ENCODE results near the gene DAO.

DAO gene

DNA sequence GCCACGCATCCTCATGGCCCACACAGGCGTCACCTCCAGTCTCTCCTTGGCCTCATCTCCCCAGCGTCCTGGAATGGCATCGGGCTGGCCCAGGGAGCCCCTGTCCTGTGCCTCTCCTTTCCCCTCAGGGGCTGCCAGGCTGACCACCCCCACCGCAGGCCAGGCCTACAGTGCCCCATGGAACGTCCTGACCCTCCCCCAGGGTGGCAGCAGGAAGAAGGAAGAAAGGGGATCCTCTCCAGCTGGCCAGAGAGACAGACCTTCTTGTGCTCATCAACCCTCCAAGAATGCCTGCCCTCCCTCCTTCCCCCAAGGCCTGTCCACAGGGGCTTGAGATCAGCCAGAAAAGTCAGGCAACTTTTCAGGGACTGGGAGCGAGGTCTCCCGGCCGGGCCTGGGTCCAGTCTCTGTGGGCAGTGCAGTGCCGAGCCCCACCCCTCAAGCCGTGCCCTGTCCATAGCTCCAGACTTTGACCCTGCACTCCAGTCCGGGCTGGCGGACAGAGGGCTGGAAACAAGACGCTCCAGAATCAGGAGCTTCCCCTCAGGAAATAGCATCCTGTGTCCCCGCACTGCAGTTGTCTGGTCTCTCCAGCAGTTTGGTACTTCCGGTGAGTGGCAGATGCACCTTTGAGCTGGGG, at the start of gene DAO:
TSS of gene DAO (plus strand) at position 478 of the 640 bp plus-strand sequence. CDS start 4,915 bp downstream, outside the sequence.
- H3K27ac ChIP-seq (ENCODE audit: low read length), result no peak within 1 kb of the TSS
- no peaks in the 10 kb centered on the region for H3K4me1 ChIP-seq (ENCODE audit: control insufficient read depth in 1 of 2, insufficient read depth in 2 of 2, low read length in 2 of 2)
- no peaks in the 10 kb centered on the region for H3K9me3 ChIP-seq (ENCODE audit: control insufficient read depth in 1 of 2, low read length in 2 of 2)
- no peak within 1 kb of the TSS for H3K4me3 ChIP-seq (ENCODE audit: low read depth in 1 of 2, low read length in 2 of 2)
- H3K36me3 ChIP-seq (ENCODE audit: control insufficient read depth in 1 of 2, insufficient read depth in 2 of 2, low read length in 2 of 2), result no peaks in the 10 kb centered on the region
- H3K27me3 ChIP-seq (ENCODE audit: low read depth, low read length), result no peaks in the 10 kb centered on the region

DNA sequence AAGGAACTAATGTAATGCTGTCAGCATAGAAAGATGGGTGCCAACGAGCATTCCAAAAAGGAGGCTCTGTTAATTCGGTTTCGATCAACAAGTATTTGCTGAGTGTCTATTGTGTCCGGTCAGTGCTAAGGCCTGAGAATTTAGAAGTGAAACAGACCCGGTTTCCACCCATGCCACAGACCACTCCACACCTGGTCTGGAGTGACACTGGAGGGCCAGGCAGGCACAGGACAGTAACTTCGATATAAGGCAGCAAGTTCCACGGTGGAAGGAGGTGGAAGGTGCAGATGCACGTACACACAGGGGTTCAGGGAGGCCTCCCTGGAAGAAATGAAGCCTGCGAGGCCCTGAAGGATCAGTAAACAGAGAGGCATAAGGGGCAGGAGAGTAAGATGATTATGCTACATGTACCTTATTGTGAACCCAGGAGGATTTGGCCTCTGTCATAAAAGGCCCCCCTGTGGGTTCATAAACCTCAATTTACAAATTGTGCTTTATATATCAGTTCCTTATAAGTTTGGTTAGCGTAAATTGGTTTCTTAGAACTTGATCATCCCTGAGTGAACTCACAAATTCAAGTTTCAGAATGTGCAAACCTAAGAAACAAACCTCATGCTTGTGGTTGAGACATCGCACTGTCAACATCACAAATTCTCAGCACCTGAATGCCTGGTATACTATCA, 48.4 kb upstream of the DAO start:
- Histone ChIP-seq H3K36me3 (ENCODE audit: control insufficient read depth in 1 of 2, insufficient read depth in 2 of 2, low read length in 2 of 2) (peaks cover 15% of the 10 kb centered on the region in 2 donors), H3K4me3 (ENCODE audit: low read depth in 1 of 2, low read length in 2 of 2) (no peak overlapping the region), H3K27me3 (ENCODE audit: low read depth, low read length) (no peaks in the 10 kb centered on the region), H3K27ac (ENCODE audit: low read length) (peak overlapping the region; percentile 10), H3K4me1 (ENCODE audit: control insufficient read depth in 1 of 2, insufficient read depth in 2 of 2, low read length in 2 of 2) (peaks cover 18 to 19% of the 10 kb centered on the region in 2 donors), H3K9me3 (ENCODE audit: control insufficient read depth in 1 of 2, low read length in 2 of 2) (no peaks in the 10 kb centered on the region)

DNA sequence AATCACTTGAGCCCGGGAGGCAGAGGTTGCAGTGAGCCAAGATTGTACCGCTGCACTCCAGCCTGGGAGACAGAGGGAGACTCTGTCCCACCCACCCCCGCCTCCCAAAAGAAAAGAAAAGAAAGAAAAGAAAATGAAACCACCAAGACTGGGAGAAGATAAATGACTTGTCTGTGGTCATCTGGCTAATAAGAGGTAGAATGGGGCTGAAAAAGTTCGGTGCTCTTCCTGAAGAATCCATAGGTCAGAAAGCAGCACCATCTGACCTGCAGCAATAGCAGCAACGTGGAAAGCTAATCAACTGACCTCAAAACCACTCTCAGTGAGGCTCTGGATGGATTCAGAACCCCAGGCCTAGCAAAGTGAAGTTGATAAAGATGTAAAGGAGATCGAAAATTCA, 47.7 kb upstream of the DAO start:
- Histone ChIP-seq H3K4me3 (ENCODE audit: low read depth in 1 of 2, low read length in 2 of 2) (no peak overlapping the region), H3K4me1 (ENCODE audit: control insufficient read depth in 1 of 2, insufficient read depth in 2 of 2, low read length in 2 of 2) (peaks cover 16 to 19% of the 10 kb centered on the region in 2 donors), H3K36me3 (ENCODE audit: control insufficient read depth in 1 of 2, insufficient read depth in 2 of 2, low read length in 2 of 2) (peaks cover 15% of the 10 kb centered on the region in 2 donors), H3K9me3 (ENCODE audit: control insufficient read depth in 1 of 2, low read length in 2 of 2) (no peaks in the 10 kb centered on the region), H3K27me3 (ENCODE audit: low read depth, low read length) (no peaks in the 10 kb centered on the region), H3K27ac (ENCODE audit: low read length) (peak overlapping the region; percentile 90)

DNA sequence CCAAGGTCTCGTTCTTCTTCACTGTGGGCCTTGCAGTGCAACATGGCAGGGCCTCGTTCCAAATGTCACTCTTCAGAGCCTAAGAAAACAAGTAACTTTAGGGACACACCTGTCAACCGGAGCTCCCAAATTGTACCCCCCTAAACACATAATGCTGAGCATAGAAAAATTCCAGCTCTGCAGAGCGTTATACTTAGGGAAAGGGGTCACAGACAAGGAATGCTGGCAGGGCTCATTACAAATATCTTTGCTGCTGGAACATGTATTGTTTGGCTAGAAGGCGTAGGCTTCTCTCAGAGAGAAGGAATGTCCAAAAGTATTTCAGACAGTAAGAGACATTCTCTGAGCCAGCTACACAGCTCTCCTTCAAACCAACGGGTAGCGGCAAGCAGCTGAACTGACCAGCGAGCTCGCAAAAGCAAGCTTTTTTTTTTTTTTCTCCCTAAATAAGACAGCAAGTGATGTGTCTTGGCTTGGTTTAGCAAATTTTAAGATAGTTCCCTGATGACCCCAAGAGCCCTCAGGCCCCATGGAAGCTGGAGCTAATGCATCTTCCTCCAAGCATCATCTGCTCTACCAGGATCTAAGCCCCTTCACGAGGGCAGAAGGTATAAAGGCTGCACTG, 47.0 kb upstream of the DAO start:
- peaks cover 14% of the 10 kb centered on the region in 2 donors for H3K4me1 ChIP-seq (ENCODE audit: control insufficient read depth in 1 of 2, insufficient read depth in 2 of 2, low read length in 2 of 2)
- H3K9me3 ChIP-seq (ENCODE audit: control insufficient read depth in 1 of 2, low read length in 2 of 2), result no peaks in the 10 kb centered on the region
- H3K27ac ChIP-seq (ENCODE audit: low read length), result peak overlapping the region; percentile 90
- H3K36me3 ChIP-seq (ENCODE audit: control insufficient read depth in 1 of 2, insufficient read depth in 2 of 2, low read length in 2 of 2), result peaks cover 15% of the 10 kb centered on the region in 2 donors
- H3K27me3 ChIP-seq (ENCODE audit: low read depth, low read length), result no peaks in the 10 kb centered on the region
- no peak overlapping the region for H3K4me3 ChIP-seq (ENCODE audit: low read depth in 1 of 2, low read length in 2 of 2)

DNA sequence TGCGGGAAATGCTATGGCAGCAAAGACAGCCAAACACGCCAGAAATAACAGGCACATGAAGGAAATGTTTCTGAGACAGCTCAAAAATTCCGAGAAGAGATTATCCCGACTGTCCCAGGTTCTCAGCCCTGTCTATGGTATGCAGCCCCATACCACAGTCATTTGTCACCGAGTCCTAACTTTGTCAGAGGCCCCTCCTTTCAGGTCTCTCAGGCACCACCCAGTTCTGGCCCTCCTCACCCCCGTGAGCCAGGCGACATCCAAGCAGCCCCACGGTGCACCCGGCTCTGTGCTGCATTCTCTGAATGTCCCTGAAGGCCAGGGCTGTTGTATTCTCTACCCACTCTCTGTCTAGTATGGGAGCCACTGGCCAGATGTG, 46.5 kb upstream of the DAO start:
- H3K4me3 ChIP-seq (ENCODE audit: low read depth in 1 of 2, low read length in 2 of 2), result no peak overlapping the region
- no peaks in the 10 kb centered on the region for H3K9me3 ChIP-seq (ENCODE audit: control insufficient read depth in 1 of 2, low read length in 2 of 2)
- peak overlapping the region; percentile 90 for H3K27ac ChIP-seq (ENCODE audit: low read length)
- H3K4me1 ChIP-seq (ENCODE audit: control insufficient read depth in 1 of 2, insufficient read depth in 2 of 2, low read length in 2 of 2), result peaks cover 9 to 14% of the 10 kb centered on the region in 2 donors
- H3K36me3 ChIP-seq (ENCODE audit: control insufficient read depth in 1 of 2, insufficient read depth in 2 of 2, low read length in 2 of 2), result peaks cover 15% of the 10 kb centered on the region in 2 donors
- H3K27me3 ChIP-seq (ENCODE audit: low read depth, low read length), result no peaks in the 10 kb centered on the region

DNA sequence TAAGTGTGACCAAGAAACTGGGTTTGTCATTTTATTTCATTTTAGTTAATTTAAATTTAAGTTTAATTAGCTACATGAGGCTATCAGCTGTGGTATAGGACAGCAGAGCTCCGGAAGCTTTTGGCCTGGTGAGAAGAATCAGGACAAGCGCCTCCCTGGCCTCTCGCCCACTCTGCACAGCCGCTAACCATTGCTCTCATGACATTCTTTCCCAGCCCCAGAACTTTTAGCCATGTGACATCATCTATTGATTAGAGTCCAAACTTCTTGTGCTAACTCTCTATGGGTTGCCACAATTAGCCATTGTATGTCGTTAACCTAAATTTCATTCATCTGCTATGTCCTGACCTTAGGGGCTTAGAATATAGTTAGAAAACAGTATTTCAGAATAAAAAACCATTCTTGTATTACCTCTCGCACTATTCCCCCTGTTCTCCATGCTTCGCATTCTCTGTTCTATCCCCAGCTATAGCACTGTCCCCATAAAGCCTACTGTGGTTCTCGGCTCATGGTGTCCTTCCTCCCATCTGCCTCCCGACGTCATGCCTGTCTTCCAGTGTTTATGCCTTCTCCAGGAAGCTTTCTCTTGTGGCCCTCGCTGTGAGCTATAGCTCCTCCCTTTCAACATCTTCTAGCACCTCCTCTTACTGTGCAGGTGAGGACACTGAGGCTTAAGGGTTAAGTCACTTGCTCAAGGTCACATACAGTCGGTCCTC, 46.0 kb upstream of the DAO start:
- peaks cover 12 to 20% of the 10 kb centered on the region in 2 donors for H3K4me1 ChIP-seq (ENCODE audit: control insufficient read depth in 1 of 2, insufficient read depth in 2 of 2, low read length in 2 of 2)
- peaks cover 15 to 19% of the 10 kb centered on the region in 2 donors for H3K36me3 ChIP-seq (ENCODE audit: control insufficient read depth in 1 of 2, insufficient read depth in 2 of 2, low read length in 2 of 2)
- H3K27me3 ChIP-seq (ENCODE audit: low read depth, low read length), result no peaks in the 10 kb centered on the region
- peak overlapping the region; percentile 90 for H3K27ac ChIP-seq (ENCODE audit: low read length)
- no peak overlapping the region for H3K4me3 ChIP-seq (ENCODE audit: low read depth in 1 of 2, low read length in 2 of 2)
- H3K9me3 ChIP-seq (ENCODE audit: control insufficient read depth in 1 of 2, low read length in 2 of 2), result no peaks in the 10 kb centered on the region

DNA sequence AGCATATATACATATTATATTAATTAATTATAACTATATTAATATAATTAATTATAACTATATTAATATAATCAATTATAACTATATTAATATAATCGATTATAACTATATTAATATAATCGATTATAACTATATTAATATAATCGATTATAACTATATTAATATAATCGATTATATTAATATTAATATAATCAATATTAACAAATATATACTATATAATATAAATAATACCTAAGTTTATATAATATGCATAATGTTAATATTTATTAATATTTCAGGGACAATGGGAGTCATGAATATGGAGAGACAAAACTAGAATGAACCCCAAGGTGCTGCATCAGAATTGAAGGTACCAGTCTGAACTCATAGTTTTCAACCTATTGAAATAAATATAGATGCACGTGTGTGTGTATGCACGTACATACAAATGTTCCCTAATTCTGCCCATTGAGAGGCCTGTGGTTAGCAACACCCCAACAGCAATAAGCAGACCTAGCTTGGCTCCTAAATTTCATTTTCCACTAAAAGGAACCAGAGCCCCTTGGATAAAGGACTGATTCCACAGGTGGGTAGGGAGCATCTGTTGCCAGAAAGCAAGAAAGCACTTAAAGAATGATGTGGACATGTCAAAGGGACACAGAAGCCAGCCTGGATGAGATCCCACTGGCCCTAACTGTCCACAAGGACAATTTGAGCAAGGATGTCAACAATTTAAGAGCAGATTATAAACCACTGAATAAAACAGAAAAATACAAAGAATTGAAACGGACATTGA, 43.8 kb upstream of the DAO start:
- Histone ChIP-seq H3K27ac (ENCODE audit: low read length) (no peak overlapping the region), H3K4me1 (ENCODE audit: control insufficient read depth in 1 of 2, insufficient read depth in 2 of 2, low read length in 2 of 2) (peaks cover 17 to 37% of the 10 kb centered on the region in 2 donors), H3K4me3 (ENCODE audit: low read depth in 1 of 2, low read length in 2 of 2) (no peak overlapping the region), H3K27me3 (ENCODE audit: low read depth, low read length) (no peaks in the 10 kb centered on the region), H3K9me3 (ENCODE audit: control insufficient read depth in 1 of 2, low read length in 2 of 2) (no peaks in the 10 kb centered on the region), H3K36me3 (ENCODE audit: control insufficient read depth in 1 of 2, insufficient read depth in 2 of 2, low read length in 2 of 2) (peaks cover 15 to 21% of the 10 kb centered on the region in 2 donors)

DNA sequence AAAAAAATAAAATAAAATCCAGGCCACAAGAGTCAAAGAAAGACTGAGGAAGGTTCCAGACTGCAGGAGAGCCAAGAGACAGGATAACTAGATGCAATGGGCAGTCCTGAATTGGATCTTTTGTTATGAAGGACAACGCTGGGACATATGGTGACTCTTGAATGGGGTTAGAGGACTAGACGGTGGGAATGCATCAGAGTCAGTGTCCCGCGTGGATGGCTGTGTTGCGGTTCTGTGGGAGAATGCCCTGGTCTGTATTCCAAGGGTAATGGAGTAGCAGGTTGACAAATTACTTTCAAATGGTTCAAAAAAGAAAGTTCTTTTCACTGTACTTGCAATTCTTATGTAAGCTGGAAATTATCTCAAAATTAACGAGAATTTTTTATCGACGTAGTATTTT, 42.7 kb upstream of the DAO start:
- Histone ChIP-seq H3K4me1 (ENCODE audit: control insufficient read depth in 1 of 2, insufficient read depth in 2 of 2, low read length in 2 of 2) (peaks cover 14 to 32% of the 10 kb centered on the region in 2 donors), H3K9me3 (ENCODE audit: control insufficient read depth in 1 of 2, low read length in 2 of 2) (no peaks in the 10 kb centered on the region), H3K27ac (ENCODE audit: low read length) (peak overlapping the region; percentile 52)

DNA sequence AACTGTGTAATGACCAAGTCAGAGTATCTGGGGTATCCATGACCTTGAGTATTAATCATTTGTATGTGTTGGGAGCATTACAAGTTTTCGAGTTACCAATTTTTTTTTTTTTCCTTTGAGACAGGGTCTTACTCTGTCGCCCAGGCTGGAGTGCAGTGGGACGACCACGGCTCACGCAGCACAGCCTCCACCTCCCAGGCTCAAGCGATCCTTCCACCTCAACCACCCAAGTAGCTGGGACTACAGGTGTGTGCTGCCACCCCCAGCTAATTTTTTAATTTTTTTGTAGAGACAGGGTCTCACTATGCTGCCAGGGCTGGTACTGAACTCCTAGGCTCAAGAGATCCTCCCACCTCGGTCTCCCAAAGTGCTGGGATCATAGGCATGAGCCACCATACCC, 42.2 kb upstream of the DAO start:
- peaks cover 11 to 16% of the 10 kb centered on the region in 2 donors for H3K36me3 ChIP-seq (ENCODE audit: control insufficient read depth in 1 of 2, insufficient read depth in 2 of 2, low read length in 2 of 2)
- H3K9me3 ChIP-seq (ENCODE audit: control insufficient read depth in 1 of 2, low read length in 2 of 2), result no peaks in the 10 kb centered on the region
- peaks cover 9 to 28% of the 10 kb centered on the region in 2 donors for H3K4me1 ChIP-seq (ENCODE audit: control insufficient read depth in 1 of 2, insufficient read depth in 2 of 2, low read length in 2 of 2)
- H3K27ac ChIP-seq (ENCODE audit: low read length), result peak overlapping the region; percentile 52
- H3K4me3 ChIP-seq (ENCODE audit: low read depth in 1 of 2, low read length in 2 of 2), result no peak overlapping the region
- H3K27me3 ChIP-seq (ENCODE audit: low read depth, low read length), result no peaks in the 10 kb centered on the region

More for the DNA sequence above, 42.7 kb upstream of the DAO start:
- Histone ChIP-seq H3K27me3 (ENCODE audit: low read depth, low read length) (no peaks in the 10 kb centered on the region), H3K36me3 (ENCODE audit: control insufficient read depth in 1 of 2, insufficient read depth in 2 of 2, low read length in 2 of 2) (peaks cover 11 to 16% of the 10 kb centered on the region in 2 donors), H3K4me3 (ENCODE audit: low read depth in 1 of 2, low read length in 2 of 2) (no peak overlapping the region)

DNA sequence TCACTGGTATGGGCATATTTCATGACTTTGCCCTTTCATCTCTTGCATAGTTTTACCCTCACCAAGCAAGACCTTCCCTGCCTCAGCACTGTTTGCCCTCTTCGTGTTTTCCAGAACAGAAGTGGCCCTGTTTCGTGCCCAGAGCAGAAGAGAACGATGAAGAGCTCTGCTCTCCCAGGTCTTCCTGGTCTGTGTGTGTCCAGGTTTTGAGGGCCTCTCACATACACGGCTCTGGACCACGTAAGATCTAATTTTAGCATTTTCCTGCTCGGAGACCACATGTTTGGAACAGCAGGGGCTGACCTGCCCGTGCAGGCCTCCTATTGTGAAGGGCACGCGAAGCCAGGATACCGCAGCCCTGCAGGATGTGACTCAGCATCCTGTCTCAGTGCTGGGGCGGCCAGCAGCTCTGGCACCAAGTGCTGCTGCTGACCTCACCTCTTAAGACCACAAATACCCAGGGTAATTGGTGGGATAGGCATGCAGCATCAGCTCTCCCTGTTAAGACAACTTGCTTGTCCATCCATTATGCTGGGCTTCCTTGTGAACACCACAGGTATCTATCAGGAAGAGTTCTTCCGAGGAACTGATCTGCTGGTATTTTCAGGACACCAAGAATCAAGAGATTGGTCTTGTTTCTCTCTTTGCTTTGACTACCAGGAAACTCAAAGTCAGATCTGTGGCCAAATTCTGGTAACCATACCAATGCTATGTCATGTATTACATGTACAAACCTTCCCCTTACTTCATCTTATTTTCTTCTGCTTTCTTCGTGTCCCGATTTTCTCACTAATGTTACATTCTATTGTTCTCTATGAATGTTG, 41.5 kb upstream of the DAO start:
- Histone ChIP-seq H3K4me1 (ENCODE audit: control insufficient read depth in 1 of 2, insufficient read depth in 2 of 2, low read length in 2 of 2) (peaks cover 9 to 27% of the 10 kb centered on the region in 2 donors), H3K27ac (ENCODE audit: low read length) (peak overlapping the region; percentile 52), H3K27me3 (ENCODE audit: low read depth, low read length) (no peaks in the 10 kb centered on the region), H3K4me3 (ENCODE audit: low read depth in 1 of 2, low read length in 2 of 2) (peak overlapping the region in 1 of 2 donors; percentile 16), H3K36me3 (ENCODE audit: control insufficient read depth in 1 of 2, insufficient read depth in 2 of 2, low read length in 2 of 2) (peaks cover 11 to 13% of the 10 kb centered on the region in 2 donors), H3K9me3 (ENCODE audit: control insufficient read depth in 1 of 2, low read length in 2 of 2) (no peaks in the 10 kb centered on the region)
